CD14-positive monocyte (primary cell): ENCODE data around the gene DPYD. TPM values are rescaled to one million over a fixed set of nuclear protein-coding genes. Genes with fewer than 3 reads are reported as not detected.

ENCODE experiments used
- DNase-seq, 3 donors: peaks; one replicate each; pipeline ENCODE4 v3.0.0-alpha.2; 2011 to 2022
- H2AFZ ChIP-seq: 2 replicates; pipeline ENCODE4 v1.6.0; 2012; ENCODE audit warnings: mild to moderate bottlenecking, low read depth, low read length, inconsistent platforms; ENCODE audit not compliant: insufficient read depth, poor library complexity, severe bottlenecking
- H3K27ac ChIP-seq, 2 donors: 1 replicate in 1 of 2; 2 replicates in 1 of 2; pipeline ENCODE4 v1.5.1; 2012 to 2013; ENCODE audit warnings: low read length in 2 of 2, control low read depth in 1 of 2, inconsistent platforms in 1 of 2, low read depth in 1 of 2, mild to moderate bottlenecking in 1 of 2
- H3K27me3 ChIP-seq, 2 donors: one replicate each; pipeline versions ENCODE4 v1.6.0 to v1.6.1; 2011 to 2013; ENCODE audit warnings: low read length in 2 of 2; ENCODE audit not compliant: control insufficient read depth in 2 of 2, insufficient read depth in 2 of 2
- H3K36me3 ChIP-seq, 2 donors: replicated peaks in 1 of 2; 1 replicate in 1 of 2; 2 replicates in 1 of 2; pipeline versions ENCODE4 v1.5.1 to v1.6.1; 2012 to 2013; ENCODE audit warnings: low read length in 2 of 2, control low read depth in 1 of 2, inconsistent platforms in 1 of 2, mild to moderate bottlenecking in 1 of 2; ENCODE audit not compliant: insufficient read depth in 2 of 2, control insufficient read depth in 1 of 2
- H3K4me1 ChIP-seq, 2 donors: 1 replicate in 1 of 2; 2 replicates in 1 of 2; pipeline versions ENCODE4 v1.5.1 to v1.6.1; 2012 to 2013; ENCODE audit warnings: low read length in 2 of 2, control low read depth in 1 of 2, inconsistent platforms in 1 of 2, mild to moderate bottlenecking in 1 of 2, moderate library complexity in 1 of 2; ENCODE audit not compliant: insufficient read depth in 2 of 2, control insufficient read depth in 1 of 2
- H3K4me2 ChIP-seq: replicated peaks from 2 replicates; pipeline ENCODE3; 2012; ENCODE audit warnings: low read length, moderate library complexity, mild to moderate bottlenecking; ENCODE audit not compliant: poor library complexity, severe bottlenecking; ENCODE audit errors: extremely low read depth
- H3K4me3 ChIP-seq, 3 experiments: fragments of 200-600 bp in 1 of 3; sonication (generic) in 1 of 3; replicated peaks in 1 of 3; 1 replicate in 2 of 3; 2 replicates in 1 of 3; pipeline ENCODE4 v1.5.1; 2011 to 2013; ENCODE audit warnings: low read length in 3 of 3, mild to moderate bottlenecking in 3 of 3, control low read depth in 2 of 3, low read depth in 2 of 3, inconsistent platforms in 1 of 3, moderate library complexity in 1 of 3
- H3K79me2 ChIP-seq: 2 replicates; pipeline ENCODE4 v1.6.0; 2012; ENCODE audit warnings: mild to moderate bottlenecking, control low read depth, inconsistent platforms, low read length, moderate library complexity; ENCODE audit not compliant: insufficient read depth
- H3K9ac ChIP-seq: 2 replicates; pipeline ENCODE4 v1.6.0; 2017; ENCODE audit warnings: low read length, mild to moderate bottlenecking; ENCODE audit not compliant: insufficient read depth, poor library complexity, severe bottlenecking
- H3K9me3 ChIP-seq, 2 donors: replicated peaks in 1 of 2; 1 replicate in 1 of 2; 2 replicates in 1 of 2; pipeline versions ENCODE4 v1.5.1 to v1.6.1; 2012 to 2013; ENCODE audit warnings: low read length in 2 of 2, control low read depth in 1 of 2; ENCODE audit not compliant: control insufficient read depth in 1 of 2, insufficient read depth in 1 of 2
- H4K20me1 ChIP-seq: 2 replicates; pipeline ENCODE4 v1.6.0; 2012; ENCODE audit warnings: mild to moderate bottlenecking, low read length, control low read depth, moderate library complexity; ENCODE audit not compliant: insufficient read depth
- H3K27ac Mint-ChIP-seq, 7 donors: one replicate each; pipeline ENCODE4 v1.8.0; 2020; ENCODE audit warnings: mild to moderate bottlenecking in 7 of 7, mixed read lengths in 7 of 7, moderate library complexity in 6 of 7, inconsistent platforms in 2 of 7
- H3K27me3 Mint-ChIP-seq, 3 donors: one replicate each; pipeline ENCODE4 v1.8.0; 2021 to 2022; ENCODE audit warnings: low read depth in 3 of 3, mild to moderate bottlenecking in 3 of 3, mixed read lengths in 3 of 3, moderate library complexity in 3 of 3, inconsistent platforms in 1 of 3
- H3K36me3 Mint-ChIP-seq, 2 donors: one replicate each; pipeline ENCODE4 v1.8.0; 2020; ENCODE audit warnings: mixed read lengths in 2 of 2, inconsistent platforms in 1 of 2, mild to moderate bottlenecking in 1 of 2
- H3K4me1 Mint-ChIP-seq: one replicate; pipeline ENCODE4 v1.8.0; 2020; ENCODE audit warnings: mild to moderate bottlenecking, mixed read lengths
- H3K4me3 Mint-ChIP-seq, 2 donors: one replicate each; pipeline ENCODE4 v1.8.0; 2020; ENCODE audit warnings: mild to moderate bottlenecking in 2 of 2, mixed read lengths in 2 of 2, moderate library complexity in 1 of 2
- H3K9me3 Mint-ChIP-seq, 7 donors: one replicate each; pipeline ENCODE4 v1.8.0; 2020 to 2022; ENCODE audit warnings: mixed read lengths in 7 of 7, mild to moderate bottlenecking in 6 of 7, moderate library complexity in 6 of 7, inconsistent platforms in 2 of 7
- WGBS: methylation state at CpG from one replicate; pipeline ENCODE4 v1.1.5; 2013; ENCODE audit warnings: missing lambda C conversion rate; ENCODE audit not compliant: insufficient coverage; 5-methylcytosine and 5-hydroxymethylcytosine counted together
- intact Hi-C, 2 donors: fragments of 100-400 bp; cut with micrococcal nuclease; formaldehyde crosslinking; loops; one replicate each; pipeline versions ENCODE4 v1.15.0 to v1.15.1; 2023
- polyA plus RNA-seq, 3 donors: library from polyadenylated mRNA; depleted of rRNA in 1 of 3; unstranded in 2 of 3; stranded (reverse) in 1 of 3; fragments of 300-500 nt in 2 of 3; fragments of >200 nt in 1 of 3; fragmentation: Illumina TruSeq in 2 of 3; gene quantifications; 1 replicate in 2 of 3; 2 replicates in 1 of 3; pipeline ENCODE4 v1.2.3, GENCODE V29; 2012 to 2021
- TF ChIP-seq, protein P1 (sequence below): fragments of 200-600 bp; IDR thresholded peaks from one replicate; pipeline ENCODE4 v1.8.0; 2022; ENCODE audit warnings: antibody characterized with exemption, mild to moderate bottlenecking

Gene DPYD
- polyA plus RNA-seq, 3 donors = 87.6 to 171 (median 144) TPM

DNA sequence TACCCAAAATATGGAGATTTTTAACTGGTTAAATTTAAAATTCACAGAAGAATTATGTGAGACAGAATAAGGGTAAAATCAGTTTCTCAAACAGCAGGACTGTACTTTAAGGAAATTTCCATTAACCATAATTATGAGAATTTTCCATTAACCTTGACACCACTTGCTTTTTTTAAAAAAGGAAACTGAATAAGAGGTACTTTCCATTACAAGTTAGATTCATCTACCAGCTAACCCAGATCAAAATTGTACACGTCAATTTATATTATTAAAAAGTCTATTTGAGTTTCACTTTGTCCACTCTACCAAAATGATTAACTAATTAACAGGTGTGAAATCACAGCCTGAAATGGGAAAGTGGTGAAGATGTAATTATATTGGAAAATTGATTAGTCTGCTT, 414.5 kb downstream of the DPYD start:
- WGBS = no CpG with 5 or more reads among the region's 1 CpG
- peaks cover 72% of the 10 kb centered on the region for H4K20me1 ChIP-seq
- H3K4me3 ChIP-seq = no peak overlapping the region
- H3K9me3 ChIP-seq = no peaks in the 10 kb centered on the region
- no peaks in the 10 kb centered on the region for H3K79me2 ChIP-seq
- no peak for DNase-seq
- H3K27ac ChIP-seq = no peak overlapping the region
- Mint-ChIP-seq H3K9me3 (peaks cover 0 to 2% (median 0%) of the 10 kb centered on the region in 7 donors), H3K27ac (no peak overlapping the region), H3K4me1 (no peaks in the 10 kb centered on the region), H3K27me3 (no peaks in the 10 kb centered on the region), H3K36me3 (peaks cover 57 to 67% of the 10 kb centered on the region in 2 donors), H3K4me3 (no peak overlapping the region)
- H3K4me1 ChIP-seq = no peaks in the 10 kb centered on the region
- TF ChIP-seq, protein P1, sequence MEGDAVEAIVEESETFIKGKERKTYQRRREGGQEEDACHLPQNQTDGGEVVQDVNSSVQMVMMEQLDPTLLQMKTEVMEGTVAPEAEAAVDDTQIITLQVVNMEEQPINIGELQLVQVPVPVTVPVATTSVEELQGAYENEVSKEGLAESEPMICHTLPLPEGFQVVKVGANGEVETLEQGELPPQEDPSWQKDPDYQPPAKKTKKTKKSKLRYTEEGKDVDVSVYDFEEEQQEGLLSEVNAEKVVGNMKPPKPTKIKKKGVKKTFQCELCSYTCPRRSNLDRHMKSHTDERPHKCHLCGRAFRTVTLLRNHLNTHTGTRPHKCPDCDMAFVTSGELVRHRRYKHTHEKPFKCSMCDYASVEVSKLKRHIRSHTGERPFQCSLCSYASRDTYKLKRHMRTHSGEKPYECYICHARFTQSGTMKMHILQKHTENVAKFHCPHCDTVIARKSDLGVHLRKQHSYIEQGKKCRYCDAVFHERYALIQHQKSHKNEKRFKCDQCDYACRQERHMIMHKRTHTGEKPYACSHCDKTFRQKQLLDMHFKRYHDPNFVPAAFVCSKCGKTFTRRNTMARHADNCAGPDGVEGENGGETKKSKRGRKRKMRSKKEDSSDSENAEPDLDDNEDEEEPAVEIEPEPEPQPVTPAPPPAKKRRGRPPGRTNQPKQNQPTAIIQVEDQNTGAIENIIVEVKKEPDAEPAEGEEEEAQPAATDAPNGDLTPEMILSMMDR = no peak
- no peak overlapping the region for H3K4me2 ChIP-seq
- H2AFZ ChIP-seq = no peak overlapping the region
- no peak overlapping the region for H3K9ac ChIP-seq
- intact Hi-C loops = no loop called here
- H3K27me3 ChIP-seq = no peaks in the 10 kb centered on the region
- peaks cover 20 to 70% of the 10 kb centered on the region in 2 donors for H3K36me3 ChIP-seq

DNA sequence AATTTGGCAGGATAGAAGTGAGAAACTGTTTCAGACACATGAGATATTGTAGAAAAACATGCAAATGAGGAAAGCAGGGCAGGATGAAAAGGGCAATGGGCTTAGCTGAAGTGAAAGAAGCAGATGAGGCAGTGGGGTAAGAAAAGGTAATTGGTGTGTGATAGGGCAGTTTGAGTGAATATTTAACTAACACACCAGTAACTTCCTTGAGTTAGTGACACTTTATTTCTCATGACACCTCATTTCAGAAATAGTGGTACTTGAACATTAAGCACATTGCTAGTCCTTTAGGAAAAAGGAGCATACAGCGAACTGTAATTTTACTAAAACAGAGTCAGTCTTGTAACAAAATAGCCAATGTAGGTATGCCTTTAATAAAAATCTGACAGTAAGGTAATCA, 415.0 kb downstream of the DPYD start:
- Histone ChIP-seq H3K36me3 (peaks cover 22 to 71% of the 10 kb centered on the region in 2 donors), H2AFZ (no peak overlapping the region), H3K9me3 (no peaks in the 10 kb centered on the region), H3K4me1 (no peaks in the 10 kb centered on the region), H3K9ac (no peak overlapping the region), H3K79me2 (no peaks in the 10 kb centered on the region), H3K4me2 (no peak overlapping the region), H3K27me3 (no peaks in the 10 kb centered on the region), H4K20me1 (peaks cover 74% of the 10 kb centered on the region), H3K27ac (no peak overlapping the region), H3K4me3 (no peak overlapping the region)
- H3K27me3 Mint-ChIP-seq = no peaks in the 10 kb centered on the region
- no peak overlapping the region for H3K4me3 Mint-ChIP-seq
- WGBS = no CpG with 5 or more reads among the region's 1 CpG
- peak overlapping the region in 3 of 7 donors; percentile 33 to 64 (median 37) for H3K27ac Mint-ChIP-seq
- no peaks in the 10 kb centered on the region for H3K4me1 Mint-ChIP-seq
- peaks cover 0 to 2% (median 0%) of the 10 kb centered on the region in 7 donors for H3K9me3 Mint-ChIP-seq
- no peak for DNase-seq
- H3K36me3 Mint-ChIP-seq = peaks cover 57 to 68% of the 10 kb centered on the region in 2 donors
- intact Hi-C loops = no loop called here
- TF ChIP-seq, protein P1 = no peak
